Gastrocnemius medialis (tissue), 4 donors: ENCODE results near the gene MAP2K5.

Experiments
- CTCF ChIP-seq, 5 experiments: fragments of 450-650 bp in 3 of 5; fragments of 200-600 bp in 2 of 5; sonication (generic) in 2 of 5; IDR thresholded peaks in 4 of 5; conservative IDR thresholded peaks in 1 of 5; 1 replicate in 4 of 5; 2 replicates in 1 of 5; pipeline ENCODE4 v1.5.1; 2016 to 2019; ENCODE audit warnings: antibody characterized with exemption in 5 of 5, mild to moderate bottlenecking in 3 of 5, moderate library complexity in 3 of 5
- POLR2A ChIP-seq, 2 donors: fragments of 450-650 bp; IDR thresholded peaks; one replicate each; pipeline ENCODE4 v1.6.1; 2017; ENCODE audit warnings: antibody characterized with exemption in 2 of 2, mild to moderate bottlenecking in 2 of 2, moderate library complexity in 2 of 2

GRCh38 chr15:67774626-67775025 is 232.1 kb downstream of the MAP2K5 start:
- TF ChIP-seq CTCF (IDR thresholded peaks at IDR 0.05 in 4 of 5, conservative IDR thresholded peaks at IDR 0.05 in 1 of 5) (no peak), POLR2A (IDR thresholded peaks at IDR 0.05) (no peak)
